NCI-H2081 treated with DMSO at 0.1 percent for 48 hours (cell line): ENCODE data around the gene PTGDS.

Experiments used
- DNase-seq: peaks from one replicate; lab custom pipeline; 2025; lab: John Stamatoyannopoulos, UW

Gene PTGDS

DNA sequence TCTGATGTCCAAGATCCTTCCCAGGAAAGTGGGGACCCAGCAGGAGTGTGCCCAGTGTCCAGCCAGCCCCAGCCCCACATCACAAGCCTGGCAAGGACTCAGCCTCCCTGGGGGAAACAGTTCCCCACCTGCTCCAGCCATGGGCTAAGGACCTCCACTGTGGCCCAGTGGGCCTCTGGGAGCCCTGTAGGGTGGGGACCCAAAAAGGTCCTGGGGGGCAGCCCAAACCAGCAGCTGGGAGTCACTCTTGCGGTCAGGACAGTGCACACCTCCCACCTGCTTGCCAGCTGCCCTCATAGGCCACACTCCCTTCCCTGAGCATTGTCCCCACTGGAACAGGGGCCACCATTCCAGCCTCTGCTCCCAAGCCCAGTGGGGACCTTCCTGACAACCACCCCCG lies 49.1 kb downstream of the PTGDS start:
- no peak for DNase-seq

DNA sequence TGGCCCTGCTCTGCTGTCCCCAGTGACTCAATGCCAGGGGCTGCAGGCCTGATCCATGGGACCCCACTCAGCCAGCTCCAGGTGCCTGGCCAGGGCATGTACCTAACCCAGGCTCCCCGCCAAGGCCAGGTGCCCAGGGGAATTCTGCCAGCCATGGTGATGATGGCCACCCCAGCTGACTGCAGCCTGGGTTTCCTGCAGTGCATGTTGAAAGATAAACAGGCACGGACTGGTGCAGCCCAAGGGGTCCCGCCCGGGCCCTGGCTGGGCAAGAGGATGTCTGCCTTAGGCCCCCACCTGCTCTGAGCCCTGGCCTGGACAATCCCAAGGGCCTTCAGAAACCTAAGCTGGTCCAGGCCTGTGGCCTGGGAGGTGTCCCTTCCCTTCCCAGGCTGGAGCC lies 49.5 kb downstream of the PTGDS start:
- no peak for DNase-seq

DNA sequence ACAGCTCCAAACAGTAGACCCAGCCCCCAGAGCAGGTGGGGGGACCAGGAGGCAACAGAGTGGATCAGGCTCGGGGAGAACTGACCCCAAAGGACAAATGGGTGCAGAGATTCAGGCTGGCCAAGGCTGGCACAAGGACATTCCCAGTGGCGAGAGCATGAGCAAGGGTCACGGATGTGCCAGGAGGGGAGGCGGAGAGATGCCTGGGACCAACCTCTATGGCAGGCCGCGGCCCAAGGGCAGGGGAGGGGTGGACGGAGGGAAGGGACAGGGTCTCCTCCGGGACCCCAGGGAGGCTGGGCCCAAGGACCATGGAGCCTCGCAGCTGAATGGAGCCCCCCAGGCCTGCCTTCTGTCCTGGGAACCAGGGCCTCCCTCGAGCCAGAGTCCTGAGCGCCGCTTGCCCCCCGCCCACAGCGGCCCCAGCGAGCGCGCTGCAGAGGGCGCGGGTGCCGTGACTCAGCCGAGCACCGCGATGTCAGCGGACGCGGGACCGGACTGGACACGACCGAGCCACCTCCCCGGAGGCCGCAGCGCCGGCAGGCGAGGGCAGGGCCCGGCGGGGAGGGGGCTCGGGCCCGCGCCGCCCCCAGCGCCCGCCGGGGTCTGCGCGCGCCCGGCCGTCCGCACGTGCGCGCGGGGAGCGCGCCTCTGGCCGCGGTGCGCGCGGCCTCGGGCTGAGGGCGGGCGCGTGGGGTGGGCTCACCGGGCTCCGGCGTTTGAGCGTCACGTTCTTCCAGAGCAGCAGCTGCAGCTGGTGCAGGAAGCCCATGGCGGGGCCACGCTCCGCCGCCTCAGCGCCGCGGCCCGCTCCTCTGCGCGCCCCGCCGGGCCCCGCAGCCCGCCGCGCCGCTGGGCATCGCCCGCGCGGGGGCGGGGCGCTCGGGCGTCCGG lies 50.3 kb downstream of the PTGDS start, which contains the start of gene ABCA2:
Gene ABCA2, minus strand, starts transcription at position 869 of the 894 bp plus-strand sequence. Its CDS starts 97 bp downstream, at position 772.
- no peak for DNase-seq

DNA sequence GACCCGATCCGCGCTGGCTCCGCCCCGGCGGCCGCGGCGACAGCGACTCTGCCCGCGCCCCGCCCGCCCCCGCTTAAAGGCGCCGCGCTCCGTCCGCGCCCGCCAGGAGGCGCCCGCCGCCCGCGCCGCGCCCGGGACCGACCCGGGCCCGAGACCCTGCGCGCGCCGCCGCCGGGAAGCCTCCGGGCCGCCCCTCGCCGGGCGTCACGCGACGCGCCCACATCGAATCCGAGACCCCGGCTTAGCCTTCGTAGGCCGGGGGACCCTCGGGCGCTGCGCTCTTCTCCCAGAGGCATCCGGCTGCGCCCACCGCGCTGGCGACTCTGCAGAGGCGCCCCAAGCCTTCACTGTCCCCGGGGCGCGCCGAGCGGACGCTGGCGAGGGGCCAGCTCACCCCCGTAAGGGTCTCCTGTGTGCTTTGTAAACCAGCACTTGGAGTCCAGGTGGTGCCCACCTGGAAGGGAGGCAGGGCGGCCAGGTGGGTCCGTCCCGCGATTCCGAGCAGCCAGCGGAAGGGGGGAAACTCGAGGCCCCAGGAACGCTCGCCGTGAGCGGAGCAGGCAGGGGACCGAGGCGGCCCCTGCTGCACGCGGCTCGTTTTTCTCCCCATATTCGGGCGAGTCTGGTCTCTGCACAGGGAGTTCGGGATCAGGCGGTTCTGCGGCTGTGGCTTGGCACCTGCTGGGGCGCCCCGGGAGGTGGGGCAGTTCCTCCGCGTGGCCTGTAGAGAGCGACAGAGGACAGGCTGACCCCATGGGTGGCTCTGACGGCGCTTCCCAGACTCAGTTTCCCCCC lies 51.2 kb downstream of the PTGDS start:
- no peak for DNase-seq

DNA sequence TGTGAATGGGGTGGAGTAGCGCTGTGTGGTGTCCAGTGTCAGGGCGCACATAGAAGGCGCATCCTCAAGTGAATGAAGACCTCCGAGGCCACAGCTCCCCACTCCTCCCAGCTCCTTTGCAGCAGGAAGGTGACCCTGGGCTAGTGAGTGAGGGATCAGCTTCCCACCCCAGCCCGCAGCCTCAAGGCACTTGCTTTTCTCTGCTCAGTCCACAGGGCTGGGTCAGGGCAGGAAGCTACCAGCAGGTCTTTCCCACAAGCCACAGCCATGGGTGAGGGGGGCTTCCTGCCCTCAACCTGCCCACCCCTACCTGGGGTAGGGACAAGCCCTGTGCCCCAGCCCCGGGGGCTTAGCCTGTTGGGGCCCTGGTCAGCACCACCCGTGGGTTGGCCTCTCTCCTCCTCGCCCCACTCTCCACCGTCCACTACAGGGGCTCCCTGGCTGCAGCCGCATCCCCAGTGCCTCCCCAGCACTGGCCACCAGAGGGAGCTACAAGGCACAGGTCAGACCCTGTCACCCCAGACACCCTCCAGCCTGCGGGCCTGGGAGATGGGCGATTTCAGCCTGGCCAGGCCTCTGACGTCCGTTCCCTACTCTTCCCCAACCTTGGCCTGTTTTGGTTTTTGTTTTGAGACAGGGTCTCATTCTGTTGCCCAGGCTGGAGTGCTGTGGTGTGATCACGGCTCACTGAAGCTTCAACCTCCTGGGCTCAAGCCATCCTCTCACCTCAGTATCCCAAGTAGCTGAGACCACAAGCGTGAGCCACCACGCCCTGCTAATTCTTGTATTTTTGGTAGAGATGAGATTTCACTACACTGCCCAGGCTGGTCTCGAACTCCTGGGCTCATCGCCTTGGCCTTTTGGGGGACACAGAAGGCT lies 52.0 kb downstream of the PTGDS start:
- no peak for DNase-seq

DNA sequence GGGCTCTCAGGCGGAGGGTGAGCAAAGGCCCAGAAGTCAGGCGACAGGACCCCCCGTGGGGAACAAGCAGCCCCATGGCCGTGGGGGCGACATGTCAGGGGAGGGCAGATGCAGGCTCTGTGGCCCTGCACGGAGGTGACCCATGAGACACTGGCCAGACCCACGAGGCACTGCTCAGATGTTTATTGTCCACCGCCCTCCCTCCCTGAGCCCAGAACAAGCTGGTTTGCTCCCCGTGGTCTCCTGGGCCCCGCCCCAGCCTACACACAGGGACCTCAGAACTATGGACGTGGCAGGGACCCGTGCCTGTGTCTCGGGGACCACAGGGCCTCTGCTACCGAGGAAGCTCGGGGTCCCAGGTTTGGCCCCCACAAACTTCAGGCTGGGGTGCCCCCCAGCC lies 52.7 kb downstream of the PTGDS start:
- DNase-seq: no peak

DNA sequence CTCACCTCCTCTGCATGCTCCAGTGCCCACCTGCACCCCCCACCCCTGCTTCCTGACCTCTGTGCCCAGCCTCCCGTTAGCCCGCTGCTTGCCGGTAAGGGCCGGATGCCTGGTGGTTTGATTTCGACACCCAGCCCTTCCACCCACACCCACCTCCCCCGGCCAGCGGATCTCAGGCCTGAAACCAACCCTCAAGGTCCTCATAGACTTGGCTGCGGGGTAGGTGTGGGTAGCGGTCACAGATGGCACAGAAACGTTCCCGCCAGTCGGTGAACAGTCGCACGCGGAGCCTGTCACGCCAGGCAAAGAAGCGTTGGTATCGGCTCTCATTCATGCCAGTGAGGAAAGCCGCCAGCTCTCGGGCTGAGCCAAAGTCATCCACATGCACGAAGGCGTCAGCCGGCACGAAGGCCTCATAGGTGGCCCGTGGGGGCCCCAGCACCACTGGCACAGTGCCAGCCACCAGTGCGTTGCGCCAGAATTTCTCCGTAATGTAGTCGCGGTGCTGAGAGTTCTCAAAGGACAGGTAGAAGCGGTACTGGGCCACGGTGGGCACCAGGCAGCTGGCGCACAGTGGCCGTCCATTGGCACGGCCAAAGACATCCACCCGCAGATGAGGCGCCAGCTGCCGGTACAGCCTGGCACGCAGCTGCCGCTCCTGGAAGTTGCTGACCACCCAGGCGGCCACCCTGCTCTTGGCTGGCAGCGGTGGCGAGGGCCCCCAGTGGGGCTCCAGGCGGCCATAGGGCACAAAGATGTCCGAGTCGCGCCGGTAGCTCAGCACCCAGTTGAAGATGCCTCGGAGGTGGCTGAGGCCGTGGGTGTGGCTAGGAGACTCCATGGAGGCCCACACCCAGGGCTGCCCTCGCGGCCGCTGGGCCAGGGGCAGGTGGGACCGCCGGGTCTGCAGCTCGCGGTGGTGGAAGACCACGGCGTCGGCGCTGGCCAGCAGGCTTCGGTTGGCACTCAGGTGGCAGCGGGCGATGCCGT lies 53.5 kb downstream of the PTGDS start:
- DNase-seq: no peak
